Suprapubic skin (tissue), 4 donors: Measurements from ENCODE around the gene LEF1. TPM values are rescaled to one million over a fixed set of nuclear protein-coding genes. Genes with fewer than 3 reads are reported as not detected.
"Not testable (repeated sequence)": the region's sequence is repeated elsewhere in the genome, so short reads cannot be mapped to it uniquely, and the experiment has no call there.

Experiments used
- DNase-seq, 2 donors: peaks; one replicate each; pipeline ENCODE4 v3.0.0-alpha.2; 2019; ENCODE audit warnings: low spot score in 2 of 2
- H3K27ac ChIP-seq: fragments of 200-600 bp; sonication (generic); one replicate; pipeline ENCODE4 v1.5.1; 2019
- H3K27me3 ChIP-seq: fragments of 200-600 bp; sonication (generic); one replicate; pipeline ENCODE4 v1.5.1; 2019
- H3K36me3 ChIP-seq: fragments of 200-600 bp; sonication (generic); one replicate; pipeline ENCODE4 v1.5.1; 2019
- H3K4me1 ChIP-seq: fragments of 200-600 bp; sonication (generic); one replicate; pipeline ENCODE4 v1.5.1; 2019
- H3K4me3 ChIP-seq: fragments of 200-600 bp; sonication (generic); one replicate; pipeline ENCODE4 v1.5.1; 2019; ENCODE audit warnings: mild to moderate bottlenecking
- H3K9me3 ChIP-seq: fragments of 200-600 bp; sonication (generic); one replicate; pipeline ENCODE4 v1.5.1; 2019
- CTCF ChIP-seq, 2 donors: fragments of 200-600 bp in 1 of 2; fragments of 450-650 bp in 1 of 2; sonication (generic) in 1 of 2; IDR thresholded peaks; one replicate each; pipeline ENCODE4 v1.5.1; 2016 to 2019; ENCODE audit warnings: antibody characterized with exemption in 2 of 2, mild to moderate bottlenecking in 1 of 2, moderate library complexity in 1 of 2
- EP300 ChIP-seq: sonication (generic); formaldehyde crosslinking; IDR thresholded peaks from one replicate; pipeline ENCODE4 v1.6.1; 2017; ENCODE audit warnings: antibody characterized with exemption
- POLR2A ChIP-seq, 2 donors: fragments of 450-650 bp; IDR thresholded peaks; one replicate each; pipeline ENCODE4 v1.6.1; 2017; ENCODE audit warnings: antibody characterized with exemption in 2 of 2, mild to moderate bottlenecking in 2 of 2, moderate library complexity in 2 of 2
- POLR2AphosphoS5 ChIP-seq, 3 donors: sonication (generic); formaldehyde crosslinking; IDR thresholded peaks; one replicate each; pipeline ENCODE4 v1.6.1; 2017; ENCODE audit warnings: antibody characterized with exemption in 3 of 3
- WGBS: methylation state at CpG from one replicate; pipeline ENCODE4 v1.1.5; 2018; 5-methylcytosine and 5-hydroxymethylcytosine counted together
- total RNA-seq, 4 donors: library from RNA; depleted of rRNA; stranded (reverse); fragments of >200 nt; gene quantifications; one replicate each; pipeline ENCODE4 v1.1.0, GENCODE V29; 2016

LEF1 gene
- total RNA-seq, 4 donors from 2014 or later, result 7.2 to 23.4 (median 14.5) TPM

GRCh38 chr4:108054025-108054638, 114.6 kb downstream of the LEF1 start:
- Histone ChIP-seq H3K4me3 (no peak overlapping the region), H3K27me3 (peaks cover 4% of the 10 kb centered on the region), H3K36me3 (no peaks in the 10 kb centered on the region), H3K4me1 (no peaks in the 10 kb centered on the region), H3K27ac (no peak overlapping the region), H3K9me3 (no peaks in the 10 kb centered on the region)
- WGBS, result 88% methylated on average over 16 of the region's 16 CpGs
- no peak for TF ChIP-seq POLR2A (IDR thresholded peaks at IDR 0.05)
- no peak for TF ChIP-seq EP300
- DNase-seq, result no peak

- H3K27ac ChIP-seq, result no peak overlapping the region
Measured at GRCh38 chr4:108053251-108053711, 115.5 kb downstream of the LEF1 start.

GRCh38 chr4:108052558-108053120, 116.1 kb downstream of the LEF1 start:
- WGBS, result 100% methylated on average over 2 of the region's 2 CpGs
- Histone ChIP-seq H3K9me3 (no peaks in the 10 kb centered on the region), H3K4me3 (no peak overlapping the region), H3K36me3 (no peaks in the 10 kb centered on the region), H3K27ac (no peak overlapping the region), H3K4me1 (no peaks in the 10 kb centered on the region), H3K27me3 (peaks cover 4% of the 10 kb centered on the region)
- no peak for DNase-seq
- TF ChIP-seq POLR2AphosphoS5 (IDR thresholded peaks at IDR 0.05) (no peak), EP300 (no peak), CTCF (IDR thresholded peaks at IDR 0.05) (no peak), POLR2A (IDR thresholded peaks at IDR 0.05) (no peak)

More at GRCh38 chr4:108053251-108053711, 115.5 kb downstream of the LEF1 start:
- Histone ChIP-seq H3K4me3 (no peak overlapping the region), H3K9me3 (no peaks in the 10 kb centered on the region), H3K4me1 (no peaks in the 10 kb centered on the region), H3K27me3 (peaks cover 4% of the 10 kb centered on the region), H3K36me3 (no peaks in the 10 kb centered on the region)
- TF ChIP-seq POLR2AphosphoS5 (IDR thresholded peaks at IDR 0.05) (no peak), EP300 (no peak), CTCF (IDR thresholded peaks at IDR 0.05) (no peak), POLR2A (IDR thresholded peaks at IDR 0.05) (no peak)
- no peak for DNase-seq
- 63% methylated on average over 1 of the region's 1 CpG for whole genome bisulfite sequencing

DNA sequence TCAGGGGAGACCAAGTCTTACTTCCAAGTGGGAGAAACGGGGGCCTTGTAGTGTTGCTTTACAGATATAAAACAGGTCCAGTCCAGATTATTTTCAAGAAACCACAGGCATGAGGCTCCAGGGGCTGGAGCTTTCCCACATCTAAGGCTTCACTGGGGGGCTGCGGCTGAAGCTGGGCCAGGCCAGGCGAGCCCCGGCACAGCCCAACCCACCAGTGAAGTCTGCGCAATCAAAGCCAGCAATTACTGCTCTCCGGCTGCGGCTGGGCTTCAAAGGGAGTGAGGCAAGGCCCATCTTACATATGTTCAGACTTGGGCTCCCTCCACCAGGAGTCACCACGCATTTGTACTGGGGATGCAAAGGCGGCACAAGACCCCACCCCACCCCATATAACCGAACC, 117.4 kb downstream of the LEF1 start:
- no peak for TF ChIP-seq POLR2A (IDR thresholded peaks at IDR 0.05)
- no peak for TF ChIP-seq POLR2AphosphoS5 (IDR thresholded peaks at IDR 0.05)
- no peak for TF ChIP-seq EP300
- no peak for TF ChIP-seq CTCF (IDR thresholded peaks at IDR 0.05)
- no peak for DNase-seq
- no peak overlapping the region for H3K4me3 ChIP-seq
- H3K27ac ChIP-seq, result no peak overlapping the region
- no peaks in the 10 kb centered on the region for H3K9me3 ChIP-seq
- H3K27me3 ChIP-seq, result peaks cover 4% of the 10 kb centered on the region
- no peaks in the 10 kb centered on the region for H3K4me1 ChIP-seq
- 75% methylated on average over 2 of the region's 10 CpGs for WGBS
- no peaks in the 10 kb centered on the region for H3K36me3 ChIP-seq

- H3K27me3 ChIP-seq, H3K4me3 ChIP-seq: not testable (repeated sequence)
- WGBS, result 83% methylated on average over 10 of the region's 10 CpGs
Measured at GRCh38 chr4:108050166-108051111, 118.3 kb downstream of the LEF1 start.

GRCh38 chr4:108049406-108049805, 119.3 kb downstream of the LEF1 start:
- Histone ChIP-seq H3K27me3 (peaks cover 4% of the 10 kb centered on the region), H3K9me3 (no peaks in the 10 kb centered on the region), H3K4me1 (peaks cover 7% of the 10 kb centered on the region), H3K27ac (no peak overlapping the region), H3K36me3 (no peaks in the 10 kb centered on the region), H3K4me3 (no peak overlapping the region)
- TF ChIP-seq POLR2AphosphoS5 (IDR thresholded peaks at IDR 0.05) (no peak), EP300 (no peak), POLR2A (IDR thresholded peaks at IDR 0.05) (no peak), CTCF (IDR thresholded peaks at IDR 0.05) (no peak)
- no peak for DNase-seq
- WGBS, result 85% methylated on average over 5 of the region's 5 CpGs

More at GRCh38 chr4:108050166-108051111, 118.3 kb downstream of the LEF1 start:
- H3K27ac ChIP-seq, DNase-seq, H3K9me3 ChIP-seq, H3K36me3 ChIP-seq, H3K4me1 ChIP-seq: not testable (repeated sequence)
